Right kidney (tissue), 1 donor: ENCODE measurements around the gene HEBP1.

Experiments used
- DNase-seq: peaks from one replicate; pipeline ENCODE4 v3.0.0-alpha.2; 2016

HEBP1 gene

GRCh38 chr12:12992418-12993130, 7.5 kb downstream of the HEBP1 start:
- no peak for DNase-seq

GRCh38 chr12:12990700-12991468, 9.2 kb downstream of the HEBP1 start:
- no peak for DNase-seq

- DNase-seq = no peak
Observed at GRCh38 chr12:12987421-12987820, 12.6 kb downstream of the HEBP1 start.

GRCh38 chr12:12986775-12987331, 13.2 kb downstream of the HEBP1 start:
- DNase-seq = no peak

- no peak for DNase-seq
Observed at GRCh38 chr12:12985817-12986408, 14.2 kb downstream of the HEBP1 start.

GRCh38 chr12:12984149-12984548, 15.9 kb downstream of the HEBP1 start:
- DNase-seq = no peak

GRCh38 chr12:12983420-12984035, 16.5 kb downstream of the HEBP1 start:
- DNase-seq = no peak

- DNase-seq = no peak
Observed at GRCh38 chr12:12982331-12982730, 17.7 kb downstream of the HEBP1 start.

GRCh38 chr12:12979731-12980259, 20.3 kb downstream of the HEBP1 start:
- no peak for DNase-seq

GRCh38 chr12:12979126-12979525, 20.9 kb downstream of the HEBP1 start:
- DNase-seq = no peak

- DNase-seq = no peak
Observed at GRCh38 chr12:12977231-12977630, 22.8 kb downstream of the HEBP1 start.

- DNase-seq = no peak
Observed at GRCh38 chr12:12976366-12976765, 23.7 kb downstream of the HEBP1 start.

- DNase-seq = no peak
Observed at GRCh38 chr12:12975322-12976077, 24.6 kb downstream of the HEBP1 start.

GRCh38 chr12:12974211-12974610, 25.9 kb downstream of the HEBP1 start:
- DNase-seq = no peak

GRCh38 chr12:12973019-12973418, 27.0 kb downstream of the HEBP1 start:
- DNase-seq = no peak

- DNase-seq = no peak
Observed at GRCh38 chr12:12965836-12966235, 34.2 kb downstream of the HEBP1 start.

- no peak for DNase-seq
Observed at GRCh38 chr12:12964255-12964654, 35.8 kb downstream of the HEBP1 start.

GRCh38 chr12:12960639-12961209, 39.3 kb downstream of the HEBP1 start:
- no peak for DNase-seq

- no peak for DNase-seq
Observed at GRCh38 chr12:12958886-12959285, 41.2 kb downstream of the HEBP1 start.

- DNase-seq = peak; percentile 12
Observed at GRCh38 chr12:12954878-12955625, 45.0 kb downstream of the HEBP1 start.

GRCh38 chr12:12954356-12954755, 45.7 kb downstream of the HEBP1 start:
- DNase-seq = no peak
